Measurements from ENCODE around the gene LIFR.

Gene LIFR

GRCh38 chr5:38434966-38435705 is 121.3 kb downstream of the LIFR start:
- no peak for TF ChIP-seq EP300 (IDR thresholded peaks at IDR 0.05; ENCODE audit: borderline replicate concordance)

- TF ChIP-seq EGR1 (IDR thresholded peaks at IDR 0.05) (no peak), CREB1 (IDR thresholded peaks at IDR 0.05; ENCODE audit: low read depth) (no peak), MAX (IDR thresholded peaks at IDR 0.05) (no peak), NFIC (IDR thresholded peaks at IDR 0.05) (no peak), FOXM1 (IDR thresholded peaks at IDR 0.05; ENCODE audit: borderline replicate concordance, low read depth) (no peak), TEAD4 (IDR thresholded peaks at IDR 0.05) (no peak), EP300 (IDR thresholded peaks at IDR 0.05; ENCODE audit: borderline replicate concordance) (no peak), REST (IDR thresholded peaks at IDR 0.05; ENCODE audit: low read depth) (no peak), RAD21 (IDR thresholded peaks at IDR 0.05; ENCODE audit: low read depth) (no peak), TAF1 (IDR thresholded peaks at IDR 0.05; ENCODE audit: low read depth) (no peak), ZBTB7A (IDR thresholded peaks at IDR 0.05; ENCODE audit: low read depth) (no peak), TCF12 (IDR thresholded peaks at IDR 0.05; ENCODE audit: low read depth) (no peak), CEBPB (IDR thresholded peaks at IDR 0.05) (no peak), YY1 (IDR thresholded peaks at IDR 0.05; ENCODE audit: low read depth) (no peak), USF1 (IDR thresholded peaks at IDR 0.05) (no peak)
Observed at GRCh38 chr5:38433160-38433861, 123.1 kb downstream of the LIFR start.

- TF ChIP-seq CEBPB (IDR thresholded peaks at IDR 0.05) (no peak), USF1 (IDR thresholded peaks at IDR 0.05) (no peak), FOXM1 (IDR thresholded peaks at IDR 0.05; ENCODE audit: borderline replicate concordance, low read depth) (no peak), TCF12 (IDR thresholded peaks at IDR 0.05; ENCODE audit: low read depth) (no peak), YY1 (IDR thresholded peaks at IDR 0.05; ENCODE audit: low read depth) (no peak), EGR1 (IDR thresholded peaks at IDR 0.05) (no peak), RAD21 (IDR thresholded peaks at IDR 0.05; ENCODE audit: low read depth) (no peak), EP300 (IDR thresholded peaks at IDR 0.05; ENCODE audit: borderline replicate concordance) (no peak), NFIC (IDR thresholded peaks at IDR 0.05) (no peak), TAF1 (IDR thresholded peaks at IDR 0.05; ENCODE audit: low read depth) (no peak), MAX (IDR thresholded peaks at IDR 0.05) (no peak), TEAD4 (IDR thresholded peaks at IDR 0.05) (no peak), REST (IDR thresholded peaks at IDR 0.05; ENCODE audit: low read depth) (no peak), ZBTB7A (IDR thresholded peaks at IDR 0.05; ENCODE audit: low read depth) (no peak), CREB1 (IDR thresholded peaks at IDR 0.05; ENCODE audit: low read depth) (no peak)
Observed at GRCh38 chr5:38431242-38431853, 125.1 kb downstream of the LIFR start.

GRCh38 chr5:38426986-38427950 is 129.2 kb downstream of the LIFR start:
- TF ChIP-seq MAX (IDR thresholded peaks at IDR 0.05) = no peak
- no peak for TF ChIP-seq YY1 (IDR thresholded peaks at IDR 0.05; ENCODE audit: low read depth)
- TF ChIP-seq EP300 (IDR thresholded peaks at IDR 0.05; ENCODE audit: borderline replicate concordance) = no peak
- TF ChIP-seq TEAD4 (IDR thresholded peaks at IDR 0.05) = no peak
- no peak for TF ChIP-seq NFIC (IDR thresholded peaks at IDR 0.05)
- TF ChIP-seq TCF12 (IDR thresholded peaks at IDR 0.05; ENCODE audit: low read depth) = no peak
- TF ChIP-seq TAF1 (IDR thresholded peaks at IDR 0.05; ENCODE audit: low read depth) = no peak
- no peak for TF ChIP-seq REST (IDR thresholded peaks at IDR 0.05; ENCODE audit: low read depth)
- no peak for TF ChIP-seq USF1 (IDR thresholded peaks at IDR 0.05)
